PC-9 (cell line): ENCODE measurements around the gene ZNF561. TPM values are rescaled to one million over a fixed set of nuclear protein-coding genes. Genes with fewer than 3 reads are reported as not detected.
A peak's percentile ranks its signal among the peaks of the same experiment; 100 is the strongest.

Source experiments
- BruUV-seq: library from RNA; stranded (reverse); fragments of 400-500 nt; replicated peaks from 2 replicates; lab custom pipeline; 2021; lab: Mats Ljungman, UMichigan
- CTCF ChIA-PET: fragments of 300-600 bp; sonication (Branson Sonifier 250); formaldehyde crosslinking; loops from one replicate; lab custom pipeline; 2022; ENCODE audit warnings: antibody characterized with exemption; lab: Charles Lee
- POLR2A ChIA-PET: fragments of 300-600 bp; sonication (Branson Sonifier 250); formaldehyde crosslinking; loops from one replicate; lab custom pipeline; 2022; ENCODE audit warnings: antibody characterized with exemption; ENCODE audit not compliant: unreplicated experiment; lab: Charles Lee
- DNase-seq, 2 experiments: peaks; one replicate each; pipeline versions ENCODE4 v3.0.0 to v3.0.0-alpha.2; 2015 to 2022; ENCODE audit warnings: mixed read lengths in 1 of 2
- H2AFZ ChIP-seq: fragments of 200-600 bp; sonication (generic); 2 replicates; pipeline ENCODE4 v1.8.1; 2017; ENCODE audit warnings: antibody characterized with exemption
- H3F3A ChIP-seq: fragments of 200-600 bp; sonication (generic); 2 replicates; pipeline ENCODE4 v1.8.1; 2017; ENCODE audit warnings: antibody characterized with exemption, mild to moderate bottlenecking, low read depth; ENCODE audit not compliant: insufficient read depth
- H3K27ac ChIP-seq: fragments of 200-600 bp; sonication (generic); 2 replicates; pipeline ENCODE4 v1.6.1; 2016; ENCODE audit warnings: mixed run types
- H3K27me3 ChIP-seq: fragments of 200-600 bp; sonication (generic); 2 replicates; pipeline ENCODE4 v1.6.1; 2016; ENCODE audit warnings: low read depth, mixed run types; ENCODE audit not compliant: insufficient read depth
- H3K36me3 ChIP-seq: fragments of 200-600 bp; sonication (generic); 2 replicates; pipeline ENCODE4 v1.6.1; 2016; ENCODE audit warnings: low read depth, mixed run types
- H3K4me1 ChIP-seq: fragments of 200-600 bp; sonication (generic); replicated peaks from 2 replicates; pipeline ENCODE4 v1.6.1; 2016; ENCODE audit warnings: mixed run types; ENCODE audit not compliant: insufficient read depth
- H3K4me2 ChIP-seq: fragments of 200-600 bp; sonication (generic); 2 replicates; pipeline ENCODE4 v1.6.1; 2017; ENCODE audit warnings: mixed run types
- H3K4me3 ChIP-seq: fragments of 200-600 bp; sonication (generic); 2 replicates; pipeline ENCODE4 v1.6.1; 2016; ENCODE audit warnings: mixed run types
- H3K79me2 ChIP-seq: fragments of 200-600 bp; sonication (generic); 2 replicates; pipeline ENCODE4 v1.6.1; 2017; ENCODE audit warnings: low read depth, mixed run types
- H3K9me2 ChIP-seq: fragments of 200-600 bp; sonication (generic); 2 replicates; pipeline ENCODE4 v1.8.1; 2017; ENCODE audit warnings: mild to moderate bottlenecking; ENCODE audit not compliant: insufficient read depth
- H3K9me3 ChIP-seq: fragments of 200-600 bp; sonication (generic); 2 replicates; pipeline ENCODE4 v1.8.1; 2016; ENCODE audit warnings: low read depth; ENCODE audit not compliant: insufficient read depth
- H4K20me1 ChIP-seq: fragments of 200-600 bp; sonication (generic); 2 replicates; pipeline ENCODE4 v1.8.1; 2017; ENCODE audit not compliant: insufficient read depth
- CTCF ChIP-seq: fragments of 200-600 bp; sonication (generic); conservative IDR thresholded peaks from 2 replicates; pipeline ENCODE4 v1.6.1; 2017; ENCODE audit warnings: mixed run types, antibody characterized with exemption, mild to moderate bottlenecking, moderate library complexity
- EZH2 ChIP-seq: fragments of 200-600 bp; sonication (generic); IDR thresholded peaks from 2 replicates; pipeline ENCODE4 v1.8.0; 2017; ENCODE audit warnings: antibody characterized with exemption, low read depth
- intact Hi-C: fragments of 100-400 bp; cut with micrococcal nuclease; formaldehyde crosslinking; loops from one replicate; pipeline ENCODE4 v1.10.0; 2022; ENCODE audit not compliant: unreplicated experiment
- total RNA-seq: library from RNA; stranded (reverse); gene quantifications from 2 replicates; pipeline ENCODE4 v1.2.3, GENCODE V29; 2021

Gene ZNF561
- total RNA-seq, 1 experiment from 2014 or later: 31.2 TPM

- no peaks in the 10 kb centered on the region for H3K27me3 ChIP-seq
- no peak for DNase-seq
- peaks cover 6% of the 10 kb centered on the region; the same call in 1 of the 2 replicates for H3F3A ChIP-seq
- no peak overlapping the region for H3K27ac ChIP-seq
- no TSS peak for BruUV-seq
- intact Hi-C loops: loop anchor here (10.0 kb wide), 1 partner anchor 292 kb away; no protein-coding TSS in a partner anchor
- no peak for TF ChIP-seq EZH2
- TF ChIP-seq CTCF: no peak
- ChIA-PET POLR2A (interaction anchor here (1.7 kb wide), 1 partner anchor 146 kb away, joined by 10 read pairs; the partner anchor contains the start of gene ZNF846), CTCF (interaction anchor here (0.6 kb wide), 1 partner anchor 635 kb away, joined by 4 read pairs; no protein-coding TSS in a partner anchor)
- peaks cover 18% of the 10 kb centered on the region for H3K36me3 ChIP-seq
- H3K79me2 ChIP-seq: peaks cover 19% of the 10 kb centered on the region
- no peak overlapping the region; the same call in 1 of the 2 replicates for H3K4me2 ChIP-seq
- no peaks in the 10 kb centered on the region; the same call in 1 of the 2 replicates for H3K9me3 ChIP-seq
- H2AFZ ChIP-seq: no peak overlapping the region
- no peaks in the 10 kb centered on the region for H4K20me1 ChIP-seq
- H3K4me3 ChIP-seq: peak overlapping the region; percentile 18; the same call in 1 of the 2 replicates
- peaks cover 9% of the 10 kb centered on the region for H3K4me1 ChIP-seq
- no peaks in the 10 kb centered on the region for H3K9me2 ChIP-seq
Observed at GRCh38 chr19:9622531-9622930, 1.5 kb upstream of the ZNF561 start.

- H3K4me2 ChIP-seq: peak overlapping the region; percentile 81
- intact Hi-C loops: loop anchor here (2.0 to 10.0 kb wide), 2 partner anchors 36 to 294 kb away; partner anchors contain the start of gene ZNF121
- H3F3A ChIP-seq: peaks cover 6% of the 10 kb centered on the region; the same call in 1 of the 2 replicates
- H3K4me3 ChIP-seq: peak overlapping the region; percentile 86
- no peaks in the 10 kb centered on the region for H3K9me2 ChIP-seq
- TF ChIP-seq EZH2 (no peak), CTCF (peak; percentile 28; the same call in 1 of the 2 replicates)
- H3K27me3 ChIP-seq: no peaks in the 10 kb centered on the region
- peaks cover 19% of the 10 kb centered on the region for H3K79me2 ChIP-seq
- ChIA-PET CTCF (no interaction called here), POLR2A (no interaction called here)
- BruUV-seq: no TSS peak
- H4K20me1 ChIP-seq: no peaks in the 10 kb centered on the region
- peaks cover 9% of the 10 kb centered on the region for H3K4me1 ChIP-seq
- H3K27ac ChIP-seq: peak overlapping the region; percentile 65
- H3K9me3 ChIP-seq: no peaks in the 10 kb centered on the region; the same call in 1 of the 2 replicates
- peak overlapping the region; percentile 97 for H2AFZ ChIP-seq
- DNase-seq: no peak
- H3K36me3 ChIP-seq: peaks cover 33% of the 10 kb centered on the region
Observed at GRCh38 chr19:9620842-9621155, 233 bp downstream of the ZNF561 start.

- no peaks in the 10 kb centered on the region for H3F3A ChIP-seq
- BruUV-seq: no TSS peak
- H3K27ac ChIP-seq: no peak overlapping the region
- no peaks in the 10 kb centered on the region for H4K20me1 ChIP-seq
- H3K27me3 ChIP-seq: no peaks in the 10 kb centered on the region
- H3K4me2 ChIP-seq: no peak overlapping the region
- H3K79me2 ChIP-seq: peaks cover 15% of the 10 kb centered on the region
- peaks cover 32% of the 10 kb centered on the region for H3K9me3 ChIP-seq
- ChIA-PET POLR2A (no interaction called here), CTCF (no interaction called here)
- TF ChIP-seq CTCF: no peak
- no peak overlapping the region for H3K4me3 ChIP-seq
- no peak overlapping the region for H2AFZ ChIP-seq
- no peaks in the 10 kb centered on the region for H3K9me2 ChIP-seq
- intact Hi-C loops: no loop called here
- DNase-seq: no peak
- H3K36me3 ChIP-seq: peaks cover 81% of the 10 kb centered on the region
- peaks cover 5% of the 10 kb centered on the region for H3K4me1 ChIP-seq
Observed at GRCh38 chr19:9615844-9616243, 5.2 kb downstream of the ZNF561 start.
